Measurements from ENCODE around the gene ASPSCR1.

The ASPSCR1 gene

DNA sequence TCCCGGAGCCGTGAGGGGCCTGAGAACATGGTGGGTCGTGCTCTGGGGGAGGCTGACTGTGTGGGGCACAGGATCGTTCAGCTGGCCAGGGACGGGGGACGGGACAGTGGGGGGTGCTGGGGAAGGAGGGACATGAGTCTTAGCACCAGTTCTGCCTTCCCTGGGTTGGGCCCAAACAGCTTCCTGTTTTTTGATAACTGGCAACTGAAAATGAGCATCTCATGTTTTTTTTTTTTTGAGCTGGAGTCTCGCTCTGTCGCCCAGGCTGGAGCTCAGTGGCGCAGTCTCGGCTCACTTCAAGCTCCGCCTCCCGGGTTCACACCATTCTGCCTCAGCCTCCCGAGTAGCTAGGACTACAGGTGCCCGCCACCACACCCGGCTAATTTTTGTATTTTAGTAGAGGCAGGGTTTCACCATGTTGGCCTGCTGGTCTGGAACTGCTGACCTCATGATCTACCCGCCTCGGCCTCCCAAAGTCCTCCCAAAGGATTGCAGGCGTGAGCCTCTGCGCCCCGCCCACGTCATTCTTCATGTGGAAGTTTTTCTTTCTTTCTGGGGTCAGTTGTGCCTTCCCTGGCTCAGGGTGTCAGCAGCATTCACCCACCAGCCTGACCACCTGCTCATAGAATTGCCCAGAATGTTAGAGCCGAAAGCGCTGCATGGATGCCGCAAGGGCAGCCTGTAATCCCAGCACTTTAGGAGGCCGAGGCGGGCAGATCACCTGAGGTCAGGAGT is 6.4 kb downstream of the ASPSCR1 start:
- H3K4me3 ChIP-seq (ENCODE audit: low read depth, low read length) = no peak overlapping the region
- TF ChIP-seq, protein P1, sequence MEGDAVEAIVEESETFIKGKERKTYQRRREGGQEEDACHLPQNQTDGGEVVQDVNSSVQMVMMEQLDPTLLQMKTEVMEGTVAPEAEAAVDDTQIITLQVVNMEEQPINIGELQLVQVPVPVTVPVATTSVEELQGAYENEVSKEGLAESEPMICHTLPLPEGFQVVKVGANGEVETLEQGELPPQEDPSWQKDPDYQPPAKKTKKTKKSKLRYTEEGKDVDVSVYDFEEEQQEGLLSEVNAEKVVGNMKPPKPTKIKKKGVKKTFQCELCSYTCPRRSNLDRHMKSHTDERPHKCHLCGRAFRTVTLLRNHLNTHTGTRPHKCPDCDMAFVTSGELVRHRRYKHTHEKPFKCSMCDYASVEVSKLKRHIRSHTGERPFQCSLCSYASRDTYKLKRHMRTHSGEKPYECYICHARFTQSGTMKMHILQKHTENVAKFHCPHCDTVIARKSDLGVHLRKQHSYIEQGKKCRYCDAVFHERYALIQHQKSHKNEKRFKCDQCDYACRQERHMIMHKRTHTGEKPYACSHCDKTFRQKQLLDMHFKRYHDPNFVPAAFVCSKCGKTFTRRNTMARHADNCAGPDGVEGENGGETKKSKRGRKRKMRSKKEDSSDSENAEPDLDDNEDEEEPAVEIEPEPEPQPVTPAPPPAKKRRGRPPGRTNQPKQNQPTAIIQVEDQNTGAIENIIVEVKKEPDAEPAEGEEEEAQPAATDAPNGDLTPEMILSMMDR (IDR thresholded peaks at IDR 0.05; ENCODE audit: low read depth, low read length) = no peak

DNA sequence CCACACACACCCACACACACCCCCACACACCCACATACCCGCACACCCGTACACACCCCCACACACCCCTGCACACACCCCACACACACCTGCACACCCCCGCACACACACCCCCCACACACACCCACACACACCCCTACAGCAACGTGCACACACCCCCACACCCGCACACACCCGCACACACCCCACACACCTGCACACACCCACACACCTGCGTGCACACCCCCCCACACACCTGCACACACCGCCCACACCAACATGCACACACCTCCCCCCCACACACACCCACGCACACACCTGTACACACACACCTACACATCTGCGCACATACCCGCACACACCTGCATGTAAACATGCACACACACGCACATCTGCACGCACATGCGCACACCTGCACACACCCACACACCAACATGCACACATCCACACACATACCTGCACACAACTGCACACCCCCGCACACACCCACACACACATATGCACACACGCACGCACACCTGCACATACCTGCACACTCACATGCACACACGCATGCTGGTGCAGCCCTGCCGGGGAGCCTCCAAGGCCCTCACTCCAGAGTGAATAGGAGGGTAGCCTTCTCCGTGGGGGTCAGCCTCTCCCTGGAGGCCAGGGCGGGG is 7.5 kb downstream of the ASPSCR1 start:
- TF ChIP-seq, protein P1 (IDR thresholded peaks at IDR 0.05; ENCODE audit: low read depth, low read length) = no peak
- H3K4me3 ChIP-seq (ENCODE audit: low read depth, low read length) = no peak overlapping the region

DNA sequence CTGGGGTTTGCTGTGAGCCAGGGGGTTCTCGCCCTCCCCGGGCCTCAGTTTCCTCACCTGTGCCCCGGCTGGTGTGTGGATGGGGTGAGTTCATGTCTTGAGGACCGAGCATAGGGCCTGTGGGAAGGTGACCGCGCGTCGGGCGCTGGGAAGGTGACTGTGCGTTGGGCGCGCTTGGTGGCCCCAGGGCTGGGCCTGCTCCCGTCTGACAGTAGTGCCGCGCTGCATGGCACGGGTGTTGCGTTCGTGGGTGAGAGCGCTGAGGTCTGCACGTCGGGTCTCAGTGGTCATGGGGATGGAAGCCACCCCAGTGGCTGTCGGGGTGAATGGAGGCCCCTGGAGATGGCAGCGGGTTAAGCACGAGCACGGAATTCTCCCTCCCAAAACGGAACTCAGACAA is 9.2 kb downstream of the ASPSCR1 start:
- TF ChIP-seq, protein P1 (IDR thresholded peaks at IDR 0.05; ENCODE audit: low read depth, low read length) = no peak
- no peak overlapping the region for H3K4me3 ChIP-seq (ENCODE audit: low read depth, low read length)

DNA sequence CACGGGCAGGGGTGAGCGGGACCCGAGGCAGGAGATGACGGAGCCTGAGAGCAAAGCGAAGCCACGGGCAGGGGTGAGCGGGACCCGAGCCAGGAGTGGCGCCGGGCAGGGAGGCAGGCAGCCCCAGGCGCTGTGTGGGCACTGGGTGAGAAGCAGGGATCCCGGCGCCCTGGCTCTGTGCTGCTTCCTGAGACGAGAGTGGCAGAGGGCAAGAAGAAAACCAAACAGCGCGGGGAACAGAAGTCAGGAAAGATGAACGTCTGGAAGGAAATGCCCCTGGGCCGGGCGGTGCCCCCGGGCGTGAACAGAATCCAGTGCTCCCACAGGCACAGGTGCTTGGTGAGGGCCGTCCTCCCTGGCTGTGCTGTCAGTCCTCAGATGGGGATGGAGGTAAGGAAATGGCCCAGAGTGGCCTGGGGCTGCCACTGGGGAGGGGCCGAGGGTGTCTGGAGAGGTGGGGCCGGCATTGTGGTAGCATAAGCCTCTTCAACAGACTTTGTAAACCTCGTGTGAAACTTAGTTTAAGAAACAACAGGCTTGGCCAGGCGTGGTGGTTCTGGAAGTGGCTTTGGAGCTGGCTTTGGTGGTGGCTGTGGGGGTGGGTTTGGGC is 9.8 kb downstream of the ASPSCR1 start:
- TF ChIP-seq, protein P1 (IDR thresholded peaks at IDR 0.05; ENCODE audit: low read depth, low read length) = no peak
- no peak overlapping the region for H3K4me3 ChIP-seq (ENCODE audit: low read depth, low read length)

DNA sequence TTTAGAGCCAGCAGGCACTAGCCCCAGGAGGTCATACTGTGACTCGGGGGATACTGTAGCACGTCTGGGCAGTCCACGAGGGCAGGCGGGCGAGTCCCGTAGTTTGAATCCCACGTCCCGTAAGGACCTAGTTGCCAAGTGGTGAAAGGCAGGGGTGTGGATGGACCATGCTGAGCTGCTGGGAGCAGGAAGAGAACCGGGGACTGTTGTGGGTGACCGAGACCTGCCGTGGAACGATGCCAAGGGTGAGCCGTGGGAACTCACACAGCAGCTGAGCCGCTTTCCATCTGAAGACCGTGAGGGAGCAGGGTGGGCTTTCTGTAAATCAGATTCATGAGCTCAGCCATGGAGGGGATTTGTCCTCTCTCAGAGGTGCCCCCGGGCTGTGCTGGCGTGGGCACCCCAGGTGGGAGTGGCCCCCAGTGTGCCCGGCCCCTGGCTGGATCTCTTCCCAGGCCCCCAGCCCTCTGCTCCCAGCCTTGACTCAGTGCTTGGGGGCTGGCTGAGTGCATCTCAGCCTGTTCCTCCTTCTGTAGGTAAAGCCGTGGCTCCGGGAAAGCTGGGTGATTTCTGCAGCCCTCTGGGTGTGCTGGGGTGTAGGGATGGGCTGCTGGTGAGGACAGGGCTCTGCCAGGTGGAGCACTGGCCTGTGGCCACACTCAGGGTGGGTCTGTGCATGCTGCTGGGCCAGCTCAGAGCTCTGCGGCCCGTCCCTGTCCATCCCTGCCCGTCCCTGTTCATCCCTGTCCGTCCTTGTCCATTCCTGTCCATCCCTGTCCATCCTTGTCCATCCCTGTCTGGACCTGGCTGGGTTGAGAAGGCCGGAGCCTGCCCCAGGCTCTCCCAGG is 13.6 kb downstream of the ASPSCR1 start:
- H3K4me3 ChIP-seq (ENCODE audit: low read depth, low read length) = no peak overlapping the region

DNA sequence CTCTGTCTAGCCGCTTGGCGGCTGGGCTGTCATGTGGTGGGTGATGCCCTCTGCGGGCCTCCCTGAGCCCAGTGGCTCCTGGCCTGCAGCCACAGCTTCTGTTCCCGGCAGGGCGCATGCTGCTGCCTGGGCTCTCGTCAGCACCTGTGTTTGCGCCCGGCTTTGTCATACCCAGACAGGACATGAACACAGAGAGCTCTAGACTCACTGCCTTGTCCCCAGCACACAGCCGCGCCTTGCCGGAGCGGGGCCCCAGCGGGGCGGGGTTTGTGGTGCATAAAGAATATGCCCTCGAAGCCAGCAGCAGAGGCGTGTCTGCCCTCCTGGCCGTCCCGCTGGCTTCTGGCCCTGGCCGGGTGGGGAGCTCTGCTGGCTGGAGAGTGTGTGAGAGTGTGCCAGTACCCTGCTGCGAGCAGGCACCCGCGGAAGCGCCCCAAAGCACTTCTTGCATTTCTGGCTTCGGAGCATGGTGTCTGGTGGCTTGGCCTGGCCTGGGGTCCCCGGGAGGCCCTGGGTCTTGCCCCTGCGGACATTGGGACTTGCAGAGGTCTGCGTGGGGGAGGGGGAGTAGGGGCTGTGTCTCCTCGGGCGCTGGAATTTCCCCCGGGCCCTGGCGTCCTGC is 14.4 kb downstream of the ASPSCR1 start:
- no peak overlapping the region for H3K4me3 ChIP-seq (ENCODE audit: low read depth, low read length)
- TF ChIP-seq, protein P1 (IDR thresholded peaks at IDR 0.05; ENCODE audit: low read depth, low read length) = no peak

More for the DNA sequence above, 13.6 kb downstream of the ASPSCR1 start:
- TF ChIP-seq, protein P1 (IDR thresholded peaks at IDR 0.05; ENCODE audit: low read depth, low read length) = no peak

All from WI38 (cell line).